Esophagus (tissue), 2 donors: ENCODE measurements around the gene ZPR1. TPM values are rescaled to one million over a fixed set of nuclear protein-coding genes. Genes with fewer than 3 reads are reported as not detected.
"Not testable (repeated sequence)": the region's sequence is repeated elsewhere in the genome, so short reads cannot be mapped to it uniquely, and the experiment has no call there.

Source experiments
- H3K27ac ChIP-seq, 2 donors: one replicate each; pipeline ENCODE4 v1.5.1; 2013; ENCODE audit warnings: low read depth in 2 of 2, mild to moderate bottlenecking in 2 of 2, inconsistent platforms in 1 of 2, low read length in 1 of 2, moderate library complexity in 1 of 2
- H3K27me3 ChIP-seq, 2 donors: one replicate each; pipeline ENCODE4 v1.6.1; 2013; ENCODE audit warnings: low read length in 2 of 2, control low read depth in 1 of 2, mild to moderate bottlenecking in 1 of 2; ENCODE audit not compliant: insufficient read depth in 2 of 2, control insufficient read depth in 1 of 2
- H3K36me3 ChIP-seq, 2 donors: one replicate each; pipeline ENCODE4 v1.6.1; 2013; ENCODE audit warnings: low read length in 1 of 2; ENCODE audit not compliant: control insufficient read depth in 2 of 2, insufficient read depth in 2 of 2
- H3K4me1 ChIP-seq, 2 donors: one replicate each; pipeline ENCODE4 v1.6.1; 2013; ENCODE audit warnings: low read length in 1 of 2; ENCODE audit not compliant: control insufficient read depth in 2 of 2, insufficient read depth in 2 of 2
- H3K4me3 ChIP-seq, 2 donors: one replicate each; pipeline ENCODE4 v1.5.1; 2013; ENCODE audit warnings: low read length in 2 of 2, mild to moderate bottlenecking in 2 of 2, low read depth in 1 of 2, moderate library complexity in 1 of 2
- H3K9me3 ChIP-seq, 2 donors: one replicate each; pipeline ENCODE4 v1.6.1; 2013; ENCODE audit warnings: mild to moderate bottlenecking in 2 of 2, low read depth in 1 of 2, low read length in 1 of 2, moderate library complexity in 1 of 2; ENCODE audit not compliant: control insufficient read depth in 2 of 2, insufficient read depth in 1 of 2
- WGBS, 2 donors: extraction: QIAGEN DNeasy Blood & Tissue Kit; methylation state at CpG; one replicate each; pipeline ENCODE4 v1.1.7; 2013; 5-methylcytosine and 5-hydroxymethylcytosine counted together
- polyA plus RNA-seq, 2 donors: library from polyadenylated mRNA; stranded (reverse); fragments of 200-250 nt; gene quantifications; one replicate each; pipeline ENCODE4 v1.2.3, GENCODE V29; 2013
- donor health status: healthy with polysubstance abuse.
- donor health status: Bipolar disorder and iron deficiency.

ZPR1 gene
- polyA plus RNA-seq, 2 donors: 9.9 to 24.4 TPM

- H3K27me3 ChIP-seq: no peaks in the 10 kb centered on the region
- peaks cover 3 to 7% of the 10 kb centered on the region in 2 donors for H3K36me3 ChIP-seq
- H3K4me3 ChIP-seq: peak within 1 kb of the TSS; percentile 84 to 91
- WGBS, 2 donors: 0% methylated on average over 50 to 73 of the region's 73 CpGs
- peaks cover 0 to 5% of the 10 kb centered on the region in 2 donors for H3K4me1 ChIP-seq
- H3K9me3 ChIP-seq: no peaks in the 10 kb centered on the region
- H3K27ac ChIP-seq: peak within 1 kb of the TSS; percentile 94 to 95
These were observed 15.2 kb downstream of the ZPR1 start, which contains the start of gene BUD13 for GRCh38 chr11:116772443-116773202. Gene BUD13, minus strand, starts transcription at chr11:116772987. Its CDS starts 23 bp downstream, at chr11:116772964.

DNA sequence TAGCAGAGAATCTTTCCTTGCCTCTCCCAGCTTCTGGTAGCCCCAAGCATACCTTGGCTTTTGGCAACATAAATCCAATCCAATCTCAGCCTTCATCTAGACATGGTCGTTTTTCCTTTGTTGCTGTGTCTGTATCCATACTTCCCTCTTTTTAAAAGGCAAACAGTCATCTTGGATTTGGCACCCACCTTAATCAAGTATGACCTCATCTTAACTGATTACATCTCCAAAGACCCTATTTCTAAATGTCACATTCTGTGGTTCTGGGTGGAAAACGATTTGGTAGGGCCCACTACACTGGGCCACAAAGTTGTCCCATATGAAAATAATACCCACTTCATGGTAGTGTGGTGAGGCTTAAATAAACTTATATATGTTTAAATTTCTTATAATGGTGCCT lies 15.9 kb downstream of the ZPR1 start:
- no peak overlapping the region for H3K27ac ChIP-seq
- peaks cover 0 to 5% of the 10 kb centered on the region in 2 donors for H3K4me1 ChIP-seq
- no peaks in the 10 kb centered on the region for H3K27me3 ChIP-seq
- H3K9me3 ChIP-seq: no peaks in the 10 kb centered on the region
- peaks cover 3 to 6% of the 10 kb centered on the region in 2 donors for H3K36me3 ChIP-seq
- WGBS, 2 donors: 5 to 6% methylated on average over 2 of the region's 2 CpGs
- peak overlapping the region; percentile 32 to 91 for H3K4me3 ChIP-seq

DNA sequence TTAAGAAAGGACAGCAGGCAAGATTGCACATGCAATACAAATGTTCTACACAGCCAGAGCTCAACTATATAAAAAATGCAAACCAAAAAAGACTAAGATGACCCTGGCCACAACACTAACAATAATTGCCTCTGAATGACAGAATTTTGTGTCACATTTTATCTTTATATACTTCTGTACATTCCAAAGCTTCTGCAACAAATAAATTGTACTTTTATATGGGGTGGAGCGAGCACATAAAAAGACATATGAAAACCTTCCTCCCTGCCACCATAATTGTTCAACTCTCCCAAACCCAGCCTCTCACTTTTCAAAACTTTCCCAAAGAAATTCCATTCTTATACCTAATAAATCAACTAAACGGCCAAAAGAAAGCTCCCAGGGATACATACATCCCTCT lies 25.7 kb downstream of the ZPR1 start:
- 87 to 91% methylated on average over 2 of the region's 2 CpGs for WGBS, 2 donors
- Histone ChIP-seq H3K4me1 (no peaks in the 10 kb centered on the region), H3K9me3 (no peaks in the 10 kb centered on the region), H3K27me3 (no peaks in the 10 kb centered on the region), H3K36me3 (peaks cover 15 to 19% of the 10 kb centered on the region in 2 donors), H3K4me3 (no peak overlapping the region), H3K27ac (no peak overlapping the region)

DNA sequence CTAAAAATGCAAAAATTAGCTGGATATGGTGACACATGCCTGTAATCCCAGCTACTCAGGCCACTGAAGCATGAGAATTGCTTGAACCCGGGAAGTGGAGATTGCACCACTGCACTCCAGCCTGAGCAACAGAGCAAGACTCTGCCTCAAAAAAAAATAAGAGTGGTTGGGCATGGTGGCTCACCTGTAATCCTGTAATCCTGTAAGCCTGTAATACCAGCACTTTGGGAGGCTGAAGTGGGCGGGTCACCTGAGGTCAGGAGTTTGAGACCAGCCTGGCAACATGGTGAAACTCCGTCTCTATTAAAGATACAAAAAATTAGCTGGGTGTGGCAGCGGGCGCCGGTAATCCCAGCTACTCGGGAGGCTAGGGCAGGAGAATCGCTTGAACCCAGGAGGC lies 31.8 kb downstream of the ZPR1 start:
- 83 to 85% methylated on average over 8 of the region's 8 CpGs for WGBS, 2 donors
- not testable (repeated sequence) for H3K27ac ChIP-seq, H3K36me3 ChIP-seq, H3K4me1 ChIP-seq, H3K27me3 ChIP-seq, H3K4me3 ChIP-seq, H3K9me3 ChIP-seq

- no peak overlapping the region for H3K27ac ChIP-seq
- H3K27me3 ChIP-seq: no peaks in the 10 kb centered on the region
- H3K9me3 ChIP-seq: no peaks in the 10 kb centered on the region
- no peaks in the 10 kb centered on the region for H3K4me1 ChIP-seq
- peaks cover 6 to 11% of the 10 kb centered on the region in 2 donors for H3K36me3 ChIP-seq
- H3K4me3 ChIP-seq: no peak overlapping the region
- WGBS, 2 donors: 86 to 90% methylated on average over 2 of the region's 2 CpGs
These were observed 37.6 kb downstream of the ZPR1 start for GRCh38 chr11:116750070-116750718.

DNA sequence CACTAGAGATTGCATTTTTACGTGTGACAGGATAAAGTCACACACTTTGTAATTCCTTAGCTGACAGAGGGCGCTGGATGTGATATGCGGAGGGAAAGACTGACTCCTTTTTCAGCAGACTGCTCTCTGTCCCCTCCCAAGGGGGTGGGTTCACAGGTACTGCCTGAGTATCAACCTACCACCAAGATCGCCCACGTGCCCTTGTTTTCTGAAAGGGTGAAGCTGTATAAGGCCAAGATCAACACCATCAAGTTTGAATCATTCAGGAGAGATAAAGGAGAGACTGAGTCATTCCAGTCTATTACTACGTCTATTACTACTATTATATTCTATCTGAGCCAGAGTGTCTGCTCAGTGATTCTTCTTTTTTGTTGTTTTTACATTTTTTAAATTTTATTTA lies 45.7 kb downstream of the ZPR1 start:
- Histone ChIP-seq H3K4me1 (no peaks in the 10 kb centered on the region), H3K27me3 (no peaks in the 10 kb centered on the region), H3K27ac (no peak overlapping the region), H3K9me3 (peaks cover 0 to 3% of the 10 kb centered on the region in 2 donors), H3K36me3 (peaks cover 0 to 8% of the 10 kb centered on the region in 2 donors), H3K4me3 (no peak overlapping the region)
- 87 to 89% methylated on average over 6 of the region's 6 CpGs for WGBS, 2 donors

DNA sequence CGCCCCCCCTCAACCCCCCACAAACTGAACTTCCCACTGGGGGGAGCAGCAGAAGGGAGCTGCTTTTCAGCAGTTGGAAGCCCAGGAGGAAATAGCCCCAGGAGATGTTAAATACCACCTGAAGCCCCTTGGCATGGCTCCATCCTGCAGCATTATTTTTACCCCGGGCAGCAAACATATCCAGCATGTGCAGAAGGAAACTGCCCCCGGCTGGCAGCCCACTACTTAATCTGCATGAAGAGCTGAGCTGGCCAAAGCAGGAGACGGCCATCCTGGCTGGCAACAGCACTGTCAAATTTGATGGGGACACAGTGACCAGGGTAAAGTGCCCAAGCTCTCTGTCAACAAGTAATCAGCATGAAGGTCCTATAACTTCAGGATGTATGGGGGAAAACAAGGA lies 47.1 kb downstream of the ZPR1 start:
- no peaks in the 10 kb centered on the region for H3K4me1 ChIP-seq
- H3K36me3 ChIP-seq: no peaks in the 10 kb centered on the region
- no peak overlapping the region for H3K4me3 ChIP-seq
- 69 to 71% methylated on average over 4 of the region's 4 CpGs for WGBS, 2 donors
- peaks cover 0 to 3% of the 10 kb centered on the region in 2 donors for H3K9me3 ChIP-seq
- H3K27ac ChIP-seq: no peak overlapping the region
- no peaks in the 10 kb centered on the region for H3K27me3 ChIP-seq

GRCh38 chr11:116738975-116739374 lies 48.8 kb downstream of the ZPR1 start:
- 79% methylated on average over 2 of the region's 2 CpGs for WGBS, 2 donors
- H3K9me3 ChIP-seq: peaks cover 0 to 3% of the 10 kb centered on the region in 2 donors
- no peak overlapping the region for H3K4me3 ChIP-seq
- H3K27ac ChIP-seq: no peak overlapping the region
- no peaks in the 10 kb centered on the region for H3K27me3 ChIP-seq
- no peaks in the 10 kb centered on the region for H3K4me1 ChIP-seq
- no peaks in the 10 kb centered on the region for H3K36me3 ChIP-seq

GRCh38 chr11:116736763-116737162 lies 51.1 kb downstream of the ZPR1 start:
- no peaks in the 10 kb centered on the region for H3K27me3 ChIP-seq
- H3K36me3 ChIP-seq: no peaks in the 10 kb centered on the region
- H3K27ac ChIP-seq: no peak overlapping the region
- WGBS, 2 donors: 93 to 96% methylated on average over 3 of the region's 3 CpGs
- H3K9me3 ChIP-seq: peaks cover 0 to 3% of the 10 kb centered on the region in 2 donors
- H3K4me3 ChIP-seq: no peak overlapping the region
- H3K4me1 ChIP-seq: no peaks in the 10 kb centered on the region
